GM18873 (cell line): ENCODE measurements around the gene CEP250.

Source experiments
- ATAC-seq: cut with Tn5 transposase; IDR thresholded peaks from one replicate; pipeline ENCODE4 v1.9.1; 2021; ENCODE audit warnings: mild to moderate bottlenecking, moderate library complexity, moderate number of reproducible peaks; ENCODE audit not compliant: unreplicated experiment, low FRiP score

The CEP250 gene

GRCh38 chr20:35559042-35559693 is 103.8 kb downstream of the CEP250 start:
- no peak for ATAC-seq

GRCh38 chr20:35560105-35560511 is 104.7 kb downstream of the CEP250 start:
- no peak for ATAC-seq

- ATAC-seq = no peak
Measured at GRCh38 chr20:35560541-35560940, 105.1 kb downstream of the CEP250 start.

GRCh38 chr20:35561268-35561667 is 105.9 kb downstream of the CEP250 start:
- no peak for ATAC-seq

GRCh38 chr20:35561671-35562070 is 106.3 kb downstream of the CEP250 start:
- no peak for ATAC-seq

- no peak for ATAC-seq
Measured at GRCh38 chr20:35562541-35563110, 107.2 kb downstream of the CEP250 start.

- ATAC-seq = no peak
Measured at GRCh38 chr20:35563834-35564233, 108.4 kb downstream of the CEP250 start.

GRCh38 chr20:35564905-35565304 is 109.5 kb downstream of the CEP250 start:
- no peak for ATAC-seq

GRCh38 chr20:35568645-35569044 is 113.2 kb downstream of the CEP250 start:
- no peak for ATAC-seq
